Liver (tissue), 9 donors: ENCODE measurements around the gene CDC42SE2. TPM values are rescaled to one million over a fixed set of nuclear protein-coding genes. Genes with fewer than 3 reads are reported as not detected.

Experiments
- DNase-seq: peaks from one replicate; pipeline ENCODE4 v3.0.0-alpha.2; 2017; ENCODE audit warnings: low spot score
- H3K27ac ChIP-seq, 2 donors: one replicate each; pipeline ENCODE4 v1.7.0; 2013; ENCODE audit warnings: inconsistent platforms in 2 of 2, low read length in 2 of 2, control low read depth in 1 of 2, low read depth in 1 of 2, mild to moderate bottlenecking in 1 of 2
- H3K27me3 ChIP-seq, 4 donors: one replicate each; pipeline versions ENCODE4 v1.6.1 to v1.7.0; 2013; ENCODE audit warnings: low read length in 3 of 4, inconsistent platforms in 1 of 4, mild to moderate bottlenecking in 1 of 4, moderate library complexity in 1 of 4; ENCODE audit not compliant: control insufficient read depth in 4 of 4, insufficient read depth in 4 of 4
- H3K36me3 ChIP-seq, 4 donors: one replicate each; pipeline versions ENCODE4 v1.6.1 to v1.7.0; 2013; ENCODE audit warnings: low read length in 3 of 4, mild to moderate bottlenecking in 3 of 4, low read depth in 1 of 4, moderate library complexity in 1 of 4; ENCODE audit not compliant: control insufficient read depth in 4 of 4, insufficient read depth in 3 of 4
- H3K4me1 ChIP-seq, 4 donors: one replicate each; pipeline versions ENCODE4 v1.6.1 to v1.7.0; 2013; ENCODE audit warnings: low read length in 3 of 4, mild to moderate bottlenecking in 3 of 4, moderate library complexity in 1 of 4; ENCODE audit not compliant: control insufficient read depth in 4 of 4, insufficient read depth in 4 of 4
- H3K4me3 ChIP-seq, 3 donors: one replicate each; pipeline versions ENCODE4 v1.6.1 to v1.7.0; 2013; ENCODE audit warnings: low read length in 3 of 3, control low read depth in 1 of 3, low read depth in 1 of 3, mild to moderate bottlenecking in 1 of 3
- H3K9ac ChIP-seq, 2 donors: one replicate each; pipeline ENCODE4 v1.7.0; 2013; ENCODE audit warnings: low read length in 2 of 2, mild to moderate bottlenecking in 2 of 2, moderate library complexity in 2 of 2, control low read depth in 1 of 2, low read depth in 1 of 2
- H3K9me3 ChIP-seq, 4 donors: one replicate each; pipeline versions ENCODE4 v1.6.1 to v1.7.0; 2013; ENCODE audit warnings: low read length in 3 of 4; ENCODE audit not compliant: control insufficient read depth in 4 of 4
- ATF3 ChIP-seq: IDR thresholded peaks from 2 replicates; pipeline ENCODE4 v1.6.1; 2016; ENCODE audit warnings: antibody characterized with exemption
- CTCF ChIP-seq: fragments of 150-350 bp; IDR thresholded peaks from 2 replicates; pipeline ENCODE4 v1.5.1; 2017; ENCODE audit warnings: improper control_type of control experiment, low read depth, low read length; ENCODE audit not compliant: missing input control
- FOXA1 ChIP-seq: IDR thresholded peaks from 2 replicates; pipeline ENCODE4 v1.6.1; 2016; ENCODE audit warnings: antibody characterized with exemption
- FOXA2 ChIP-seq: IDR thresholded peaks from 2 replicates; pipeline ENCODE4 v1.6.1; 2016; ENCODE audit warnings: antibody characterized with exemption
- HNF4A ChIP-seq, 2 donors: conservative IDR thresholded peaks; 2 replicates each; pipeline ENCODE4 v1.6.1; 2016; ENCODE audit warnings: antibody characterized with exemption in 2 of 2, mild to moderate bottlenecking in 2 of 2
- HNF4G ChIP-seq: IDR thresholded peaks from 2 replicates; pipeline ENCODE4 v1.6.1; 2016; ENCODE audit warnings: antibody characterized with exemption
- JUND ChIP-seq, 2 donors: IDR thresholded peaks; 2 replicates each; pipeline ENCODE4 v1.6.1; 2016; ENCODE audit warnings: antibody characterized with exemption in 2 of 2
- NR2F2 ChIP-seq: IDR thresholded peaks from 2 replicates; pipeline ENCODE4 v1.6.1; 2016; ENCODE audit warnings: antibody characterized with exemption
- REST ChIP-seq: IDR thresholded peaks from 2 replicates; pipeline ENCODE4 v1.6.1; 2016; ENCODE audit warnings: antibody characterized with exemption, mild to moderate bottlenecking
- SP1 ChIP-seq: IDR thresholded peaks from 2 replicates; pipeline ENCODE4 v1.6.1; 2018; ENCODE audit warnings: antibody characterized with exemption, mild to moderate bottlenecking
- TAF1 ChIP-seq: conservative IDR thresholded peaks from 2 replicates; pipeline ENCODE4 v1.6.1; 2016; ENCODE audit warnings: antibody characterized with exemption, mild to moderate bottlenecking
- YY1 ChIP-seq: IDR thresholded peaks from 2 replicates; pipeline ENCODE4 v1.6.1; 2016; ENCODE audit warnings: antibody characterized with exemption, mild to moderate bottlenecking
- ZBTB33 ChIP-seq: IDR thresholded peaks from 2 replicates; pipeline ENCODE4 v1.6.1; 2016; ENCODE audit warnings: antibody characterized with exemption
- WGBS: extraction: QIAGEN DNeasy Blood & Tissue Kit; methylation state at CpG from one replicate; pipeline ENCODE4 v1.1.7; 2013; 5-methylcytosine and 5-hydroxymethylcytosine counted together
- polyA plus RNA-seq, 2 donors: library from polyadenylated mRNA; stranded (reverse) in 1 of 2; unstranded in 1 of 2; fragments of 200-250 nt in 1 of 2; fragments of >200 nt in 1 of 2; fragmentation: Nextera tagmentation in 1 of 2; extraction: Ambion mirVana in 1 of 2; gene quantifications; one replicate each; pipeline versions ENCODE4 v1.2.1 to v1.2.3, GENCODE V29; 2013 to 2015
- total RNA-seq, 2 donors: library from RNA; depleted of rRNA; stranded (reverse); fragments of >200 nt; gene quantifications; one replicate each; pipeline ENCODE4 v1.2.3, GENCODE V29; 2014
- donor health status: healthy.
- donor health status: healthy.
- donor health status: healthy.
- donor health status: healthy.
- donor health status: healthy.

Gene CDC42SE2
- total and polyA plus RNA-seq, 4 donors = 7.8 to 31.7 (median 17.0) TPM

- H3K4me1 ChIP-seq = peaks cover 0 to 4% (median 0%) of the 10 kb centered on the region in 4 donors
- no peaks in the 10 kb centered on the region for H3K9me3 ChIP-seq
- DNase-seq = no peak
- no peak overlapping the region for H3K27ac ChIP-seq
- H3K27me3 ChIP-seq = no peaks in the 10 kb centered on the region
- TF ChIP-seq JUND (IDR thresholded peaks at IDR 0.05) = no peak
- no peak for TF ChIP-seq ATF3
- TF ChIP-seq CTCF = no peak
- H3K4me3 ChIP-seq = no peak overlapping the region
- no peak overlapping the region for H3K9ac ChIP-seq
- 42% methylated on average over 2 of the region's 2 CpGs for WGBS
- H3K36me3 ChIP-seq = peaks cover 0 to 5% (median 2%) of the 10 kb centered on the region in 4 donors
Observed at GRCh38 chr5:131321066-131321465, 57.2 kb downstream of the CDC42SE2 start.

- TF ChIP-seq SP1 (no peak), HNF4A (conservative IDR thresholded peaks at IDR 0.05) (no peak), REST (no peak), HNF4G (no peak), FOXA2 (no peak), YY1 (no peak), NR2F2 (no peak)
- Histone ChIP-seq H3K9ac (no peak overlapping the region), H3K4me1 (peaks cover 0 to 4% (median 0%) of the 10 kb centered on the region in 4 donors), H3K27me3 (no peaks in the 10 kb centered on the region), H3K4me3 (no peak overlapping the region), H3K36me3 (peaks cover 0 to 2% (median 2%) of the 10 kb centered on the region in 4 donors), H3K9me3 (no peaks in the 10 kb centered on the region), H3K27ac (no peak overlapping the region)
- no peak for DNase-seq
- WGBS = 86% methylated on average over 4 of the region's 4 CpGs
Observed at GRCh38 chr5:131322926-131323325, 59.1 kb downstream of the CDC42SE2 start.

GRCh38 chr5:131323378-131323777 lies 59.5 kb downstream of the CDC42SE2 start:
- no peak overlapping the region for H3K27ac ChIP-seq
- H3K9ac ChIP-seq = no peak overlapping the region

More at GRCh38 chr5:131323378-131323777, 59.5 kb downstream of the CDC42SE2 start:
- H3K4me3 ChIP-seq = no peak overlapping the region
- TF ChIP-seq HNF4A (conservative IDR thresholded peaks at IDR 0.05) = no peak
- TF ChIP-seq TAF1 = no peak
- no peak for TF ChIP-seq ZBTB33
- no peak for TF ChIP-seq NR2F2
- no peak for TF ChIP-seq FOXA1
- no peaks in the 10 kb centered on the region for H3K27me3 ChIP-seq
- peaks cover 0 to 4% (median 0%) of the 10 kb centered on the region in 4 donors for H3K4me1 ChIP-seq
- no peaks in the 10 kb centered on the region for H3K9me3 ChIP-seq
- peaks cover 0 to 2% (median 2%) of the 10 kb centered on the region in 4 donors for H3K36me3 ChIP-seq
- DNase-seq = no peak
